SK-N-SH (cell line): Measurements from ENCODE around the gene CHAF1A.

Experiments
- CTCF ChIP-seq: fragments of 200-600 bp; sonication (generic); IDR thresholded peaks from 2 replicates; pipeline ENCODE4 v1.6.1; 2017; ENCODE audit warnings: antibody characterized with exemption, mild to moderate bottlenecking, moderate library complexity
- EZH2phosphoT487 ChIP-seq: fragments of 200-600 bp; sonication (generic); IDR thresholded peaks from 2 replicates; pipeline ENCODE4 v1.6.1; 2017; ENCODE audit warnings: low read depth, mixed run types, mild to moderate bottlenecking, antibody characterized with exemption, moderate library complexity, borderline replicate concordance
- JUND ChIP-seq: IDR thresholded peaks from 2 replicates; pipeline ENCODE4 v1.4.0; 2012
- MAX ChIP-seq: IDR thresholded peaks from 2 replicates; pipeline ENCODE4 v1.4.0; 2012; ENCODE audit warnings: low read depth
- MXI1 ChIP-seq: IDR thresholded peaks from 2 replicates; pipeline ENCODE4 v1.6.1; 2012; ENCODE audit warnings: mild to moderate bottlenecking, low read depth, low read length, improper control_type of control experiment
- POLR2AphosphoS5 ChIP-seq: IDR thresholded peaks from 2 replicates; pipeline ENCODE4 v1.6.1; 2012; ENCODE audit warnings: low read depth, low read length
- SIN3A ChIP-seq: IDR thresholded peaks from 2 replicates; pipeline ENCODE4 v1.6.1; 2012; ENCODE audit warnings: low read depth, mild to moderate bottlenecking, low read length, moderate library complexity, borderline replicate concordance
- USF1 ChIP-seq: IDR thresholded peaks from 2 replicates; pipeline ENCODE4 v1.4.0; 2012; ENCODE audit warnings: low read depth, borderline replicate concordance
- YY1 ChIP-seq: IDR thresholded peaks from 2 replicates; pipeline ENCODE4 v1.4.0; 2012; ENCODE audit warnings: low read depth, mild to moderate bottlenecking
- ZBTB33 ChIP-seq: IDR thresholded peaks from 2 replicates; pipeline ENCODE4 v1.4.0; 2012; ENCODE audit warnings: low read depth, borderline replicate concordance

GRCh38 chr19:4367781-4368127, 34.7 kb upstream of the CHAF1A start:
- TF ChIP-seq CTCF (no peak), MAX (no peak), ZBTB33 (no peak), JUND (no peak), SIN3A (no peak), POLR2AphosphoS5 (no peak), YY1 (no peak), USF1 (no peak), EZH2phosphoT487 (no peak), MXI1 (no peak)
